ENCODE measurements around the gene VAV2. TPM values are rescaled to one million over a fixed set of nuclear protein-coding genes. Genes with fewer than 3 reads are reported as not detected.
A peak's percentile ranks its signal among the peaks of the same experiment; 100 is the strongest.

VAV2 gene
- 13.4 TPM for polyA plus RNA-seq (2013, experiment 1 of 2; ENCODE audit: insufficient read length)
- polyA plus RNA-seq (2013, experiment 2 of 2; ENCODE audit: insufficient read length), result 10.4 TPM

GRCh38 chr9:133991964-133992779, at the start of gene VAV2:
Gene VAV2, minus strand, starts transcription at chr9:133992324. Its CDS starts 46 bp downstream, at chr9:133992278.
- DNase-seq, result peak; percentile 64

GRCh38 chr9:134041649-134041962, 49.5 kb upstream of the VAV2 start:
- no peak for DNase-seq

GRCh38 chr9:134040781-134041648, 48.9 kb upstream of the VAV2 start:
- DNase-seq, result no peak

DNA sequence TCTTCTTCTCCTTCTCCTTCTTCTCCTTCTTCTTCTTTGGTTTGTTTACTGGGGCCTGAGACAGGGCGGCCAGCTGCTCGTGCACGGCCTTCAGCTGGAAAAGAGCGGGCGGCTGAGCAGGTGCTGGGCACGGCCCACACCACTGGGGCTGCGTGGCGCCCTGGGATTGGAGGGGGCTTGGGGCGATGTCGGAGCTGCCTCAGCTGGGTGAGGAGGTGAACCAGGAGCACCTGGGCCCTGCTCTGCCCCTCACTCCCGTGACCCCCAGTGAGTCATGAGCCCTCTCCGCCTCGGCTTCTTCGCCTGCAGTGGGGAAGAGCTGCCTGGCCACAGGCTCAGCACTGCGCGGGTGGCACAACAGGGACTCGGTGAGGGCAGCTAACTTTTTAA, 48.0 kb upstream of the VAV2 start:
- no peak for DNase-seq

DNA sequence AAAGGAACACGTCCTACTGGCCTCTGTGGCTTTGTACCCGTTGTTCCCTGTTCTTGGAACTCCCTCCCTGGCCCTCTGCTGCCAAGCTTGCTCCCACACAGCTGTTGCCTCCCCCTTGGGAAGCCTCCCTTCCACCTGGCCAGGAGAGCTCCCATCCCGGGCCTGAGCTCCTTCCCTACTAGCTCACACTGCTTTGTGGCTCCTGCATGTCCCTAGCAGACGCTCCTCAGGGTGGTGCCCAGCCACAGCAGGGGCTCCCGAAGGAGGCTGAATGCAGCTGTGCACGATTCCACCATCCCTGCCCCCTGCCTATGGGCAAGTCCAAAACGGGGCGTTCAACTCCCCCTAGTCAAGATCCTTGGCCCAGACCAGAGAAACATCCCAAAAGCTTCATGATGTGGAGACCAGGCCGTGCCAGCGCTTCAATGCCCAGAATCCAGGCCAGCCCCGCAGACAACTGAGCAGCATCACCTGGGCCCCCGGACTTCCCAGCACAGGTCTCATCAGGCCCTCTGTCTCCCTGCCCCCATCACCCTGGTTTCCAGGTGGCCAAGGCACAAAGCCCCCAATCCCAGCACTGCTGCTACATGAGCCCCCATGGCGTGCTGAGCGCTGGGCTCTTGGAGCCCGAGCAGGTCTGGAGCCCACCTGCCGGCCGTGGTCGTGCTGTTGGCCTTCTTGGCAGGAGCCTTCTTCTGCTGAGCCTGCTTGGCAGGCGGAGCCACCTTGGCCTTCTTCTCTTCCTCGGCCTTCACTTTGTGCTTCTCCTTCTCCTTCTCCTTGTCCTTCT, 47.5 kb upstream of the VAV2 start:
- DNase-seq, result no peak

GRCh38 chr9:134037641-134038040, 45.5 kb upstream of the VAV2 start:
- no peak for DNase-seq

DNA sequence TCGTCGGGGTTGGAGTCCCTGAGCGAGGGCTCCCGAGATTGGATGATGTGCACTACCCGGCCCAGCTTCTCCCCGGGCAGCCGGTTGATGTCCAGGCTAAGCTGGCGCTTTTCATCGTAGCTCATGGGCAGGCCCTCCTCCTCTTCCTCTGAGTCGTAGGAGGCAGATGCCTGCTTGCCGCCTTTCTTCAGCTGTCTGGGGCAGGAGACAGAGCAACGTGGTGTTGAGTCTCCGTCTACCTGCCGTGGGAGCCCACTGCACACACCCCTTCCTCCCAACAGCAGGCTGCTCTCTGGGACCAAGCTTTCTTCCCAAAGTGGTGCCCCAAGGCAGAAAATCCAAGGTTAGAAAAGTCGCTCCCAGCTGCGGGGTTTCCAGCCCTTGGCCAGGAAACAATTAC, 44.0 kb upstream of the VAV2 start:
- DNase-seq, result no peak

- DNase-seq, result no peak
Measured at GRCh38 chr9:134035041-134036039, 43.2 kb upstream of the VAV2 start.

GRCh38 chr9:134034215-134035040, 42.3 kb upstream of the VAV2 start:
- no peak for DNase-seq

DNA sequence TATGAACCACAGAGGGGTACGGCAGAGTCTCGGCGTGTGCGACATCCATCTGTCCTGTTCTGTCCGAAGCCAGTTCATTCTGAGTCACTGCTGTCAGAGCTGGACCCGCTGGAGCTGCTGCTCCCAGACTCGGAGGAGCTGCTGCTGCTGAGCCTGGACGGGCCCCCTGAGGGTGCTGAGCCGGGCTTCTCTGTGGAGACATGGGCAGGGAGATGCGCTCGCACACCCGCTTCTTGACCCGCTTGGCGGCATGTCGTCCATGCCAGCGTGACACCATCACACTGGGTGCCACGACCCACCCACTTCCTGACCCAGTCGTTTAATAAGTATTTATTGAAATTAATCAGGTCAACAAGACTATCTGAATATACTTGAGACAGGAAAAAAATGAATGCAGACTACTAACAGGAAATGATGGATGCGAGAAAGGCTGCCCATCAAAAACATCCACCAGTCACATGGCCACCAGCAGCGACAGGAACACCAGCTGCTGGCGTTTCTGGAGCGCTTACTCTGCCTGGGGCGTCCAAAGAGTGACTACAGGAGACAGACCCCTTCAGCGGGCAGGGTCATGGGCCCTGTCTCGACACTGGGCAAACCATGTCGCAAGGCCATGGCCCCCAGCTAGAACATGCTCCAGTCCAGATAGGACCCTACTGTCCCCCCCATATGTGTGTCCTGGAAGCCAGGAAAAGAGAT, 41.5 kb upstream of the VAV2 start:
- DNase-seq, result no peak

DNA sequence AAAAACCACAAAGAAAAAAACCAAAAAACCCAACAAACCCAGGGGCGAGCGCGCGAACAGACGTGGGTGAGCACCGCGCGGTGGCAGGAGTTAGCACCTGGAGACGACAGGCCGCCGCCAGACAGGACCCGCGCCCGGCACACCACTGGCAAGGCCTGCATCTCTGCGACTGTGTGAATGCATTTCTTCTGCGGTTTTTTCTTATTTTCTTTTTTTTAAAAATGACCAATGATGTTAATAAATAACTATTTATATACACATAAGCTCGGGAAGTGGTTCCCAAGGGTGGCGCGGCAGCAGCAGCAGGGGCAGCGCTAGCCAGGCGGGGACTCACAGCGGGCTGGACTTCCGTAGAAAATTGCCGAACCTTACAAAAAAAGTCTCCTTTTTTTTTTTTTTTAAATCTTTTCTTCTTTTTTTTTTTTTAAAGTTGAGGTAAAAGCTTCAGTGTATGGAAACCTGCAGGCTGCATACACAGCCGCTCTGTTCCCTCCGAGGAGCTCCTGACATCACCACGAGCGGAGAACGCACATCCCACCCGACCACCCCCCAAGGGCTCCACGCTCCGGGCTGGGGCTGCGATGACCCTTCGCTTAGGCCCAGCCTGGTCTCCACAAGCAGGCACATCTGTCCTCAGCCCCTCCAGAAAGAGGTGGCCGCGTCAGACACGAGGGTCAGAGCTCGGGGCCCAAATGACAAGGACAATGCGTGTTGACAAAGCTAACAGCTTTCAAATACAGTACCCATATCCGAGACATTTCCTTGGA, 40.5 kb upstream of the VAV2 start:
- no peak for DNase-seq

- no peak for DNase-seq
Measured at GRCh38 chr9:134031783-134032182, 39.7 kb upstream of the VAV2 start.

DNA sequence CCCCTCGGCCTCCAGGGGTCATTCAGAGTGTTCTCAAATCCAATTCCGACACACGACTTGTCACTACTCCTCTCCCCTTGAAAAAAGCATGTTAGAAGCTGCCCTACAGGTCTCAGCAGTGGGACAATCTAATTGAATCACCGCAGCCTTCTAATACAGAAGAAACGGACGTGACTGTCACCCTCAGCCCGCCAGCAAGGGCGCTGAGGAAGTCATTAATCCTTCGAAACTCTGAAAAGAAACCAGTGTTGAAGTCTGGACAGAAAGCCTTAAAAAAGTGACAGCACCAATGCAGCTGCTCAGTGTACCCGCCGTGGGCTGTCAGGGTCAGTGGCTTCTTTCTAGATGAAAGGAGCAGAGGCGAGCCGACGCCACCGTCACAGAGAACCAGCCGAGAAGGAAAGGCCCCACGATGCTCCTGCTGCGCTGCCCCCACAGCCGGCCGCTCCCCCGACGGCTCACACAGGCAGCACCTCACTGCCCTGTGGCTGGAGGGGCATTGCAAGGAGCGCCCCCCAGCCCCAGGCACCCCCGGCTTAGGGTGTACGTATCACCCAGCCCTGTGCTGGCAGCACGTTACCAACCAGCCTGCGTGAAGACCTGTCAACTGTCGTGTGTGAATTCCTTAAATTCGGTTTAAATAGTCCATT, 38.8 kb upstream of the VAV2 start:
- no peak for DNase-seq

GRCh38 chr9:134029248-134030226, 37.4 kb upstream of the VAV2 start:
- no peak for DNase-seq

DNA sequence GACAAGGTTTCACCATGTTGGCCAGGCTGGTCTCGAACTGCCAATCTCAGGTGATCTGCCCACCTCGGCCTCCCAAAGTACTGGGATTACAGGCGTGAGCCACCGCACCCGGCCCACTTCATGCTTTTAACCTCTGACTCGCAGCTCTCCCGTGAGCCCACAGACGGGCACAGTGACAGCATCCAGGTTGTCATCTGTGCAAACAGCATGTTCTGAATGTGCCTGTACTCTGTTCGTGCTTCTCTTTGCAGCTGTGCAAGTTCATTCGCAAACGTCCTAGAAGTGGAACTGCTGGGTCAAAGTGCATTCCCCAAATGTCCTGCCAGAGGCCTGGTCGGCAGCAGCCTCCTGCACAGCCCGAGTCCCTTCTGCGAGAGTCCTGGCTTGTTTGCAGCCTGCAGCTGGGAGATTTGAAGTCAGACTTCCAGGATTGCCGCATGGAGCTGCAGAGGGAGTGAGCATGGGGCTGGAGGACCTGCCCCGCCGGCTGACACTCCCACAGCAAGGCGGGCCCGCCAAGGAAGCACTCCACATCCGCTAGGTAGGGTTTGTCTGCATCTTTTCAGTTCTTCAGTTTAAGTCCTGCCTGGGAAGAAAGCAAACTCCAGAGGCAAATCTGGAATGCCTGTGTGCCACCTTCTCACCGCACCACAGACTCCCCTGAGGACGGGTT, 36.6 kb upstream of the VAV2 start:
- no peak for DNase-seq

- DNase-seq, result no peak
Measured at GRCh38 chr9:134028076-134028475, 36.0 kb upstream of the VAV2 start.

GRCh38 chr9:134027561-134027960, 35.4 kb upstream of the VAV2 start:
- no peak for DNase-seq
